Embryonic facial prominence (tissue), 1 donor: ENCODE data around the gene PARD6G.

Experiments used
- DNase-seq: peaks from one replicate; pipeline ENCODE4 v3.0.0-alpha.2; 2016; ENCODE audit errors: extremely low spot score

Gene PARD6G

GRCh38 chr18:80108121-80108536 lies 139.2 kb downstream of the PARD6G start:
- no peak for DNase-seq

GRCh38 chr18:80107426-80107825 lies 139.9 kb downstream of the PARD6G start:
- DNase-seq: no peak
